22Rv1 (cell line): ENCODE data around the gene KRTAP10-12.

Experiments
- H3K27ac ChIP-seq: fragments of 450-650 bp; 2 replicates; pipeline ENCODE4 v1.5.1; 2017
- CTCF ChIP-seq: fragments of 450-650 bp; IDR thresholded peaks from 2 replicates; pipeline ENCODE4 v1.5.1; 2017; ENCODE audit warnings: mild to moderate bottlenecking
- ZFX ChIP-seq: fragments of 450-650 bp; IDR thresholded peaks from 2 replicates; pipeline ENCODE4 v1.6.1; 2017; ENCODE audit warnings: antibody characterized with exemption, borderline replicate concordance

Gene KRTAP10-12

DNA sequence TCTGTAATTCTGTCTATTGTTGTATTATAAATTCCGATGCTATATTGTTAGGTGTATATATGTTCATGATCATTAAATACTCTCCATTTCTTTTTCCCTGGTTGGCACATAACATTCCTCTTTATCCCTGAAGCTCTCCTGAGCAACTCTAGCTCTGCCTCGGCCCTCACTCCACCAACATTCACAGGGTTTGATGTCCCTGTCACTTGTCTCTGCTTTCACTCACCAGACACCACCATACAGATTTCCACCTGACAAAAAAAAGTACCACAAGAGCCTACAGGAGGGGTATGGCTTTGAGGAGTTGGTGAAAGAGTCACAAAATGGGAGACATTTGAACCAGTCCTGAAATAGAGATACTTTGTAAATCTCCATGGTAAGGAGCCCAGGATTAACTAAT is 23.2 kb downstream of the KRTAP10-12 start:
- H3K27ac ChIP-seq = no peak overlapping the region
- TF ChIP-seq CTCF (no peak), ZFX (no peak)

- no peak for TF ChIP-seq CTCF
- no peak for TF ChIP-seq ZFX
Observed at GRCh38 chr21:44722731-44723130, 25.8 kb downstream of the KRTAP10-12 start.

GRCh38 chr21:44723177-44724131 is 26.5 kb downstream of the KRTAP10-12 start:
- no peak overlapping the region for H3K27ac ChIP-seq
- TF ChIP-seq CTCF = no peak

More at GRCh38 chr21:44722731-44723130, 25.8 kb downstream of the KRTAP10-12 start:
- no peak overlapping the region for H3K27ac ChIP-seq

DNA sequence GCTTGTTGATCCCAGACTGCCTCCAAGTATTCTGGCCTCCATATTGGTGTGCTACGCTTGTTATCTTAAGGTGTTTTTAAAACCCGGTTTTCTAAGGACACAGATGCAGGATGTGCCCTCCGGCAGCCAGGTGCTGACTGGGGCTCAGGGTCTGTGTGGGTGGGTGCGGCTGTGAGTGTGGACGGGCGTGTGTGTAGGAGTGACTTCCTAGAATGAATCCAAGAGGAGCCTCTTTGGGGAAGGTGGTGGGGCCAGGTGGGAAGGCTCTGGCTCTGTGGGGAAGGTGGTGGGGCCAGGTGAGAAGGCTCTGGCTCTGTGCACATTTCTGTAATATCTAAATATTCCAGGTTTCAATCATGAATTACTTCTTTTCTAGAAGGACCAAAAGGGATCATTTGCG is 27.2 kb downstream of the KRTAP10-12 start:
- H3K27ac ChIP-seq = no peak overlapping the region

GRCh38 chr21:44724926-44725325 is 28.0 kb downstream of the KRTAP10-12 start:
- TF ChIP-seq ZFX (no peak), CTCF (no peak)
- H3K27ac ChIP-seq = no peak overlapping the region

More for the DNA sequence above, 27.2 kb downstream of the KRTAP10-12 start:
- no peak for TF ChIP-seq CTCF
- no peak for TF ChIP-seq ZFX

GRCh38 chr21:44726826-44727225 is 29.9 kb downstream of the KRTAP10-12 start:
- no peak for TF ChIP-seq CTCF
- no peak for TF ChIP-seq ZFX

GRCh38 chr21:44727321-44727720 is 30.3 kb downstream of the KRTAP10-12 start:
- H3K27ac ChIP-seq = no peak overlapping the region
- no peak for TF ChIP-seq ZFX
- no peak for TF ChIP-seq CTCF

More at GRCh38 chr21:44726826-44727225, 29.9 kb downstream of the KRTAP10-12 start:
- no peak overlapping the region for H3K27ac ChIP-seq
